HG02623 (cell line): ENCODE data around the gene ESRRA.

Experiments
- ATAC-seq: cut with Tn5 transposase; IDR thresholded peaks from one replicate; pipeline ENCODE4 v1.9.1; 2021; ENCODE audit warnings: moderate library complexity; ENCODE audit not compliant: unreplicated experiment

The ESRRA gene

DNA sequence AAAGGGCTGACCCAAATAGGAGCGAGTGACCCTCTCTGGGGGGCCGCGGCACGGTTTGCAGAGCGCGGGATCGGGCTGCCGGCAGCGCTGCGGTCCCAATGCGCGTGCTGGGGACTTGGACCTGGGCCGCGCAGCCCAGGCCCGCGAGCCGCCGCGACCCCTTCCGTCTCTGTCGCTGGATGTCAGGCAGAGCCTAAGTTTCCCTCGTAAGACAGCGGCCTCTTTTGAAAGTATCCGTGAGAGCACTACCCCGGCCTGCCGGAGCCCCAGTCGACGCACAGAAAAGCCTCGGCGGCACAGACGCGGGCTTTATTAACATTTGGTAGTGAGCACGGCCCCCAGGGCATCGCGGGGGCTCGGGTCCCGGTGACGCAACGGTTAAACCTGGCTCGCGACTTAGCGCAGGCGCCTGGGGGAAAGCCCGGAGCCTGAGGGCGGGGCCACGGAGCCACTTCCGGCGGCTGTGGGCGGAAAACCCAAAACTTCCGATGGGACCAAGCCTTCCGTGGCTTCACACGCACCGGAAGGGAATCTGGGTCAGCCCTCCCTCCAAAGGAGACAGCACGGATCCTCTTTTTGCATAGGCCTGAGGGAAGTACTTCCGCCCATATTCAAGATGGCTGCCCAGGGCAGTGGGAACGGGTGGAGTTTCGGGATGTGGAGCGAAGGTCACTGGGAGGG is 35.6 kb upstream of the ESRRA start:
- ATAC-seq = peak; percentile 63

DNA sequence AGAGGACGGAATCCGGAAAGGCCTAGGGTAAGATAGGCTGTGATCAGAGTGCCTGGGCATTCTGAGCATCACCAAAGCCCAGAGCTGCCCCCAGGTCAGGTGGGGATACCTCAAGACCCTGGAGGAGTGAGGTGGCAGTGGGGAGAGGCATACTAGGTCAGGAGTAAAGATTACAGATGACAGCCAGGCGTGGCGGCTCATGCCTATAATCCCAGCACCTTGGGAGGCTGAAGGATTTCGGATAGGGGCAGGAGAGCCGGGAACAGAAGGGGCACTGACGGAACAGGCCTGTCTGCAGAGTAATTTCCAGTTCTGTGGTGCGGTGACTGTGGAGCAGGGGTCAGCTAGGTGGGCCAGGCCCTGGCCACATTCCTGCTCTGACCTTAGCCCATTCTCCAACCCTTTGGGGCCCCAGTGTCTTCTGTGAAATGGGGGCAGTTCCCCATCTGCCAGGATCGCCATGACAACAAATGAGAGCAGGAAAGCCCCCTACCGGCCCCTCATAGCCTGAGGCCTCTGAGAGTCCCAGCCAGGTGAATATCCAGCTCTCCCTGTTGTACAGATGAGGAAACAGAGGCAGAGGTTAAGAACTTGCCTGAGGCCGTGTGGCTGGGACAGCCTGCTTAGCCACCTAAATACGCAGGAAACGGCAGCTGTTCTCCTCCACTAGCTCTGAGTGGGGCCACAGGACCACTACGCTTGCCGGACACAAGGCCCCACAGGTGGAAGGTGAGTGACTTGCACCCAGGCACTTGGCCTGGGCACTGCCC is 30.1 kb upstream of the ESRRA start:
- no peak for ATAC-seq

DNA sequence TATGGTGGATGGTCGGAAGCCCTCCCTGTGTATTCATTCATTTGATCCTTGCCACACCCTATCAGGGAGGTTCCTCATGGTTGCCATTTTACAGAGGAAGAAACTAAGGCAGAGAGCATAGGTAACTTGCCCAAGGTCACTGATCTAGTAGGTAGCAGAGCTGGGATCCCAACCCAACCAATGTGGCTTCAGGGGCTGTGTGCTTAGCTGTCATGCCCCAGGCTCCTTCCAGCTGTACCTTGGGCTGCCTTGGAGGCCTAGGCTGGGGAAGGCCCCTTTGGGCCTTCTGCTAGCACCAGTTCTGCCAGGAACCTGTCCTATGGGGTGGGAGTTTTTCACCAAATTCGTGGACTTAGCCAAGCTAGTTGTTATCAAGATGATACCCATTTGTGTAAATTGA is 29.5 kb upstream of the ESRRA start:
- ATAC-seq = no peak

DNA sequence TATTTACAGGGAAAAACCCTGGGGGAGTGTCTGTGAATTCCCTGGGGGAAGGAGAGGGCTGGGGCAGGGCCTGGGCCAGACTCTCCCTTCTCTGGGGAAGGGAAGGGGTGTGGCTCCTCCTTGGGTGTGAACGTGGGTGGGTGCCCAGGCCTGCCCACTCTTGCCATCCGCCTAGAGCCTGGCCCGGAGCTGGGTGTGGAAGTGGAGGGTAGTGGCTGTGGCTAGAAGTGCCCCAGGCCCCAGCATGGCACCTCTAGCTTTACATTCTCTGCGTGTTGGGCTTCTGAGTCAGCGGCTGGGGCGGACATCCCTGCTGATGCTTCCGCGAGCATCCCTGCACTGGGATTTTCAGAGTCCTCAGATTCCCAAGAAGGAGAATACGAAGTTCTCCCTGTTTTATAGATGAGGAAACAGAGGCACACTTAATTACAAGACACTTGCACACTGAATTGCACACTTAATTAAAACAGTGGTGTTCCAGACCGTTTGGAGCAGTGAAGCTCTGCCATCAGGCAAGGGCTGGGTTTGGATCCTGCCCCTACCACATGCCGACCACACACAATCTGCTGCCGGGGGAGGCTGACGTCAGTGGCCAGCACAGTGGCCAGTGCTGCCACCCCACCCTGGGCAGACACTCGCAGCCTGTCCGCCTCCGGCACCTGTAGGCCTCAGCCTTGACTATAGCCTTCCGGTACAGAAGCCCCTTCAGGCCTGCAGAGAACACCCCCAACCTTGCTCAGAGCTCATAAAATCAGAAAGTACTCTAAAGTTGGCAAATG is 28.5 kb upstream of the ESRRA start:
- no peak for ATAC-seq

DNA sequence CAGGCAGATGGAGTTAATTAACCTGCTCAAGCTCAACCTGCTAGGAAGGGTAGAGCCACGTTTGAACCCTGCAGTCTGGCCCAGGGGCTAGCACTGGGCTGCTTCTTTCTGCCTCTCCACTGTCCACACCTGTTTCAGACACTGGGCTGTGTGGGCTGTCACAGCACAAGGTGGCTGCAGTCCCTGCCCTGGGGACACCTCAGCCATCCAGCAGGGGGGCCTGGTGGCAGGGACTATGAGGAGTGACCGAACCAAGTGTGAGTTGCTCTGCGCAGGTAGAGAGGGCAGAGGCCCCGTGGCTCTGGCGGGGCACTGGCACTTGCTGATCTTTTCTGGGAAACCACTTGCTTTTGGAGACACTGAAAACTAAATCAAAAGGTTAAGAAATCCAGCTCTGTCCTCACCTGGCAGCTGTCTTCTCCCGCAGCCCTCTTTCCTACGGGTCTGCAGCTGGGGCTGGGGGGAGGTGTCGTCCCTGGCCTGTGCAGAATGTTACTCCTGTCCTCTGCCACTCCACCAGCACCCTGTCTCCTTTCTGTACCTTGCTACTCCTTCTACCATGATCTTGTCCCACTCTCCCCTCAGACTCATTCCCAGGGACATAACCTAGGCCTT is 26.6 kb upstream of the ESRRA start:
- no peak for ATAC-seq

DNA sequence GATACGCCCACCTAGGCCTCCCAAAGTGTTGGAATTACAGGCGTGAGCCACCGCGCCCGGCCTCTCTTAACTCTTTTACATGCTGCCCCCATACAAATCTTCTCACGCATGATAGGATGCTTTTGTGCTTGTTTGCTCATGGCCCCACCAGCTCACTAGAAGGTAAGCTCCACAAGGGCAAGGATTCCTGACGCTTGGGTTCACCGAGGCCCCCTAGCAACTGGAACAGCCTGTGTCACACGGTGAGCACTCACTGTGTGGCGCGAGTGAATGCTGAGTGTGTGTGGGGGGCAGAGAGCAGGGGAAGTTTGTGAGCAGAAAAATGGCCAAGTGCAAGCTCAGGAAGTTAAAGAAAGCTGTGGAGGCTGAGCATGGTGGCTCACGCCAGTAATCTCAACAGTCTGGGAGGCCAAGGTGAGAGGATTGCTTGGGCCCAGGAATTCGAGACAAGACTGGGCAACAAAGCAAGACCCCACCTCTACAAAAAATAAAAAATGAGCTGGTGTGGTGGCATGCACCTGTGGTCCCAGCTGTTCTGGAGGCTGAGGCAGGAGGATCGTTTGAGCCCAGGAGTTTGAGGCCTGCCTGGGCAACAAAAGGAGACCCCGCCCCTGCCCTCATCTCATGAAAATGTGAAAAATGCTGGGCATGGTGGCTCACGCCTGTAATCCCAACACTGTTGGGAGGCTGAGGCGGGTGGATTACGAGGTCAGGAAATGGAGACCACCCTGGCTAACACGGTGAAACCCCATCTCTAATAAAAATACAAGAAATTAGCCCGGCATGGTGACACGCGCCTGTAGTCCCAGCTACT is 23.2 kb upstream of the ESRRA start:
- no peak for ATAC-seq

DNA sequence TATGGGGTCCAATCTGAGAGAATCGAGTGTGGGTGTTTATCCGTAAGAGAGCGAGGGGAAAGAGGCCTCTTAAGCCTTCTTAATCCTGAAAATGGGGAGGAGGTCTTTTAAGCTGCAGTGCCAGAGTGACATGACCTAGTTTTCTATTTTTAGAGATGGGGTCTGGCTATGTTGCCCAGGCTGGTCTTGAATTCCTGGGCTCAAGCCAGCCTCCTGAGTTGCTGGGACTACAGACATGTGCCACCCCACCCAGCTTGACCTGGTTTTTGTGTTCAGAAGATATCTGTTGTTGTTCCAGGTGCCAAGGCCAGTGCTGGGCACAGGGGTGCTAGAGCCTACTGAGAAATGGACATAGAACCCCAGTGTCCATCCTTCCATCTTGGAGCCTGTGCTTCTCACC is 22.2 kb upstream of the ESRRA start:
- ATAC-seq = no peak

DNA sequence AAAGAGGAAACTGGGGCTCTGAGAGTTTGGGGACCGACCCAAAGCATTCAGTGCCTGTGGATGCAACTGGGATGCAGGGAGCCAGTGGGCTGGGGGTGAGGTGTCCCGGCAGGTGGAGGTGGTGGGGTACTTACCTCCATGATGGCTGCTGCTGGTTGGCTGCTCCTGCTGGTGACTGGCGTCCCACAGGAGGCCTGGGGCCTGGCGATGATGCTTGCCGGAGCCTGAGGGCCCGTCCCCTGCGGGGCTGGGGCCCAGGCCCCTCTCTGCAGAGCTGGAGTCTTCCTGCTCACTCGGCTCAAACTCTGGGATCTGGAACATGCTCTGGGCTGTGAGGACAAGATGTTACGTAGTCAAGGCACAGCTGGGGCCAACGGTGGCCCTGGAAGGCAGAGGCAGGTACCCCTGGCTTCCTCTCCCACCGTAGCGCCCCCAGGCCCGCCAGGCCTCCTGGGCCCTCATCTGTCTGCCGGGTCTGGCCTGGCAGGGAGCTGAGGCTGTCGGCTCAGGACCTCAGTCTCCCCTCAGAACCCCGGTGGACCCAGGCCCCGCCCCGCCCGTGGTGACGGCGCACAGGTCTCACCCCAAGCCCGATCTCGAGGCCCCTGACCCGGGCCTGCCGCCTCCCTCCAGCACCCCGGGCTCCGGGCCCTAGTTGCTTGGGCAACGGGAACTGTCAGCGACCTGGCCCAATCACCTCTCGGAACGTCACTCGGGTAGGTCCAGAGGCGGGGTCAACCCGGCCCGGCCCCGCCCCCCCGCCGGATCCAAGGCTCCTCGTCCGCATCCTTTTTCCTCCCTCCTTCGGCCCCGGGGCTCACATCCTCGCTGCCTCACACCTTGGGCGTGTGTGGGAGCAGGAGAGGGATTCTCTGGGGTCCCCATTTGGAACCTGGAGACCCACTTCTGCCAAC is 21.0 kb upstream of the ESRRA start, which contains the start of gene BAD:
TSS of gene BAD (minus strand) at position 618 of the 914 bp plus-strand sequence. CDS start at position 321, 297 bp downstream.
- ATAC-seq = peak; percentile 54

DNA sequence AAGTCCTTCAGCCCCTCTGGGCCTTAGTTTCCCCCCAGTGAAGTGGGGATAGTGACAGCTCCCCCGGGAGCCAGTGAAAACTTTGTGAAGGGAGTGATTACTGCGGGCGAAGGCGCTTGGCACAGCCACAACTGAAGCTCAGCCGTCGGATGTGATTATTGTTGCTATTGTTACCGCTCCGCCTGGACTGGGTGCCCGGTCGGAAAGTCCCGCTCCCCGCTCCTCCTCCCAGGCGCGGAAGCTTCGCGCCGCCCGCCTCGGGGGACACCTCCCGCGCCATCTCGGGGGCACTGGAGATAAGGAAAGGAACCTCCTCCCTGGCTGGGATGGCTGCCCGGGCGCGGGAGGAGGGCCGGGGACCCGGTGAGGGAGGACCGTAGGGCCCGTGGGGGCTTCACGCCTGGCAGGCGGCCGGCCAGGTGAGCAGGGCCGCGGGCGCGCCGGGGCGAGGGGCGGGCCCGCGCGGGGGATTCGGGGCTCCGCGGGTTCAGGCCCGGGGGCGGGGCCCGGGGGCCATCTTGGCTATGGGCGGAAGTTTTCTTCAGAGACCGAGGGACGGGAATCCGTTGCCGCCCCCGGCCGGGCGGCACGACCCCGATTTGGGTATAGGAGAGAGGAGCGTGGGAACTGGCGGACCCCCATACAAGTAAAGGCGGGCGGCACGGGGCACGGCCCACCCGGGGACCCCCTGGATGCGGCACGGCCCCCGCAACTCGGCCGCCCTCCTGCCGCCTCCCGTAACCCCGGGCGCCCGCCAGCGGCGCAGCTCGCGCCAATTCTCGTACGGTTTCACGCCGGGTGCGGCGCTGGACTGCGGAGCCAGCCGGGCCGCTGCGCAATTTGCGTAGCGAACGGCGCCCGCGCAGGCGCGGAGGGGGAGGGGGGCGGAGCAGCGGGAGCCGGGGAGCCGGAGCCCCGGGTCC is 20.1 kb upstream of the ESRRA start, which contains the start of gene GPR137:
TSS of gene GPR137 (plus strand) at position 887 of the 923 bp plus-strand sequence. CDS start 677 bp downstream, outside the sequence.
- ATAC-seq = peak; percentile 50

DNA sequence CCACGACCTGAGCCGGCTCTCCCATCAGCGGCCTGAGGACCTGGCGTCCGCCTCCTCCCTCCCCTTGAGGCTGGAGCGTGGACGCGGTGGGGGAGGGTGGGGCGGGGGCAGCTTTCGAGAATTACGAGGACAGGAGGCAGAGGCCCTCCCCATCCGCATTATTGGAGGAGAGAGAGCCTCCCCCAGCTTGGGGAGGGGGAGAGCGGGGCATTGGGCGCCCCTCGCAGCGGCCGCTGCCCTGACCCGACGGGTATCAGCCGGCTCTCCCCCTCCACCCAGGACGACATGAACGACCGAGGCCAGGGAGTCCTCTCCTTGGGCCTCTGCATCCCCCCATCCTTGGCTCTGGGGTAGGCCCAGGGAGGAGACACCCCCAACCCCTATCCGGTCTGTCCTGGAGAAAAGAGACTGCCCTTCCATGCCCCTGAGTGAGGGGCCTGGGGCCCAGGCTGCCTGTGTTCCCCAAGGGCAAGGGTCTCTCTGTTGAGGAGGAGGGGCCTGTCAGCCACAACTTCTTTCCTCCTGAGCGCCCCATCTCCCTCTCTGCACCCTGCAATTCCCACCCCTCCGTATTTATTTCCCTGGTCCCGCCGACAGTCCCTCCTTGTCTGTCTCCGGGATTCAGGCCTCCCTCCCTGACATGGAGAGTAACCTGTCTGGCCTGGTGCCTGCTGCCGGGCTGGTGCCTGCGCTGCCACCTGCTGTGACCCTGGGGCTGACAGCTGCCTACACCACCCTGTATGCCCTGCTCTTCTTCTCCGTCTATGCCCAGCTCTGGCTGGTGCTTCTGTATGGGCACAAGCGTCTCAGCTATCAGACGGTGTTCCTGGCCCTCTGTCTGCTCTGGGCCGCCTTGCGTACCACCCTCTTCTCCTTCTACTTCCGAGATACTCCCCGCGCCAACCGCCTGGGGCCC is 19.2 kb upstream of the ESRRA start:
- ATAC-seq = no peak

DNA sequence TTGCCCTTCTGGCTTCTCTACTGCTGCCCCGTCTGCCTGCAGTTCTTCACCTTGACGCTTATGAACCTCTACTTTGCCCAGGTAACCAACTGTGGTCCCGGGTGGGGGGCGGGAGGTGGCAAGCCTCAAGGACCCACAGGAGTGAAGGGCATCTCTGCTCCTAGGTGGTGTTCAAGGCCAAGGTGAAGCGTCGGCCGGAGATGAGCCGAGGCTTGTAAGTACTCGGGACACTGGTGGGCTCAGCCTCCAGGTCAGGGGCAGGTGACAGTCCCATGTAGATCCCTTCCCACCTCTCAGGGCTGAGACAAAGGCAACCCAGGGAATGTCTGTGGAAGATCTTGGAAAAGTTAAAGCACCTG is 18.5 kb upstream of the ESRRA start:
- ATAC-seq = no peak

DNA sequence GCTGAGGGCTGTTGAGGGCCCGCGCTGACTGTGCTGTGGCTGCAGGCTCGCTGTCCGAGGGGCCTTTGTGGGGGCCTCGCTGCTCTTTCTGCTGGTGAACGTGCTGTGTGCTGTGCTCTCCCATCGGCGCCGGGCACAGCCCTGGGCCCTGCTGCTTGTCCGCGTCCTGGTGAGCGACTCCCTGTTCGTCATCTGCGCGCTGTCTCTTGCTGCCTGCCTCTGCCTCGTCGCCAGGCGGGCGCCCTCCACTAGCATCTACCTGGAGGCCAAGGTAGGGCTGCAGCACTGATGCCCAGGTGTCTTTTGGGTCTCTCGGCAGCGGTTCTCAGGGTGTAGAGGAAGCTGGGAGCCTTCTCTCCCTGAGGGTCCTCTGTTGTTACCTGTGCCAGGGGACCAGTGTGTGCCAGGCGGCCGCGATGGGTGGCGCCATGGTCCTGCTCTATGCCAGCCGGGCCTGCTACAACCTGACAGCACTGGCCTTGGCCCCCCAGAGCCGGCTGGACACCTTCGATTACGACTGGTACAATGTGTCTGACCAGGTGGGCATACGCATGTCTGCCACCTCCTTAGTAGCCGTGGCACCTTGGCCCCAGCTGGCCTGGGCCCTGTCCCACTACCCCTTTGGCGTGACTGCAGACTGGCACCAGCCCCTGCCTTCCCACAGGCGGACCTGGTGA is 17.5 kb upstream of the ESRRA start:
- no peak for ATAC-seq

DNA sequence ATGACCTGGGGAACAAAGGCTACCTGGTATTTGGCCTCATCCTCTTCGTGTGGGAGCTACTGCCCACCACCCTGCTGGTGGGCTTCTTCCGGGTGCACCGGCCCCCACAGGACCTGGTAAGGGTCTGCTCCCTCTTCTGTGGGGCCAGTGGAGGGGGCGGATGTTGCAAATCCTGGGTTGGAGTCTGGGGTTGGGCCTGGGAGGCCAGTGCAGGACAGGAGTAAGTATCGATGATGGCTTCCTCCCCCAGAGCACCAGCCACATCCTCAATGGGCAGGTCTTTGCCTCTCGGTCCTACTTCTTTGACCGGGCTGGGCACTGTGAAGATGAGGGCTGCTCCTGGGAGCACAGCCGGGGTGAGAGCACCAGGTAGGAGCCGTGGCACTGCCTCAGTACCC is 17.0 kb upstream of the ESRRA start:
- no peak for ATAC-seq

DNA sequence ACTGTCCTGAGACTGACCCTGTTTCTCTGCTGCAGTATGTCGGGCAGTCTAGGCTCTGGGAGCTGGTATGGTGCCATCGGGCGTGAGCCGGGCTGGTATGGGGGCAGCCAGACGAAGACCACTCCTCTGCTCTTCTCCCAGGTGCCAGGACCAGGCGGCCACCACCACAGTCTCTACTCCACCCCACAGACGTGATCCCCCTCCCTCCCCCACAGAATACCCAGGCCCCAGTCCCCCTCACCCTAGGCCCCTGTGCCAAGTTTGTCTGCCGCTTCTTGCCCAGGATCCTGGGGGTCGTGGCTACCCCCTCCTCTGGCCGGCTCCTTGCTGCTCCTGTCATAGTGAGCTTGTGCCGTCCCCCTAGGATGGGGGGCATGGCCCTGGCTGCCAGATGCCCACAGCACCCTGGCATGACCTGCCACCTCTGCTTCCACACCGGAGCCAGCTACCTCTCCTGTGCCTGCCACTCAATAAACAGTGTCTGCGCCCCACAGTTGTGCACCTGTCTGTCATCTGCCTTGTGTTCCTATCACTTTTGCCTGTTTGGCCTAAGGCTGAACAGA is 16.2 kb upstream of the ESRRA start:
- ATAC-seq = no peak

DNA sequence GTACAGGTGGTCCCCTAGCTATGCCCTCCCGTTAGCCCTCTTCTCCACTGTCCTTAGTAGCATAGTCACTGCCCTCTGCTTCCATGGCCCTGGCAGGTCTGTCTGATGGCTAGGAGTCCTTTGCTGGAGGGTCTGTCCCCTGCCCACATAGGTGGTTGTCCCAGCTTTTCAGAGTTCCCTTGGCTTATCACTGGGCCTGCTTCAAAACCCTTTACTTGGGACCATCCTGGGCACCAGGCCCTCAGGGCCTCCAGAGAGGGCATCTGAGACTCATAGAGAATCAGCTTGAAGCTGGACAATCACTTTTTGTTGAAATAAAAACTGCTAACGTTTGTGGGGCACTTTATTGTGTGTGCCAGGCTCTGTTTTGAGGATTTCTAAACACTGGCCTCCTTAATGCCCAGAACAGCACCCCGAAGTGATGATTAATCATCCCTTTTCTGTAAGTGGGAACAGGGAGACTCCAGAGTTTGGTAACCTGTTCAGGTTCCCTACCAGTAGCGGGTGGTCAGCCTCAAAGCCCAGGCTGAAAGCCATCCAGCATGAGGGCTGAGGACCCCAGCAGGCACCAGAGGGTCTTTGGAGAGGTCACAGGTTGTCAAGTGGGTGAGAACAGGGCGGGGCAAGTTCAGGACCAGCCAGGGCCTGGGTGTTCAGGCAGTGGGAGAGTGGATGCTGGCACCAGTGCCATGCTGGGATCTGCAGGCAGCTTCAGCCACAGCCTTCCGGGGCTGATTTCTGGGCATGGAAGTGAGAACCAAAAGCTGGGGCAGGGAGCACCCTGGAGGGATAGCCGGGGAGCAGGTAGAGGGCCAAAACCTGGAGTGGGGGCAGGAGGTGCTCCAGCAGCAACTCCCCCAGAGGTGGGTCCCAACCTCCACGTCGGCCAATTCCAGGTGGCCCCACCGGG is 14.7 kb upstream of the ESRRA start:
- no peak for ATAC-seq
